NB4 (cell line): ENCODE measurements around the gene USP46.
A peak's percentile ranks its signal among the peaks of the same experiment; 100 is the strongest.

Experiments
- DNase-seq: peaks from one replicate; pipeline ENCODE4 v3.0.0; 2010; ENCODE audit warnings: low read depth
- H3K4me3 ChIP-seq: one replicate; pipeline ENCODE4 v1.5.1; 2011; ENCODE audit warnings: mild to moderate bottlenecking, low read depth, low read length, moderate library complexity
- MYC ChIP-seq: IDR thresholded peaks from 2 replicates; pipeline ENCODE4 v1.6.1; 2011; ENCODE audit warnings: low read depth, low read length
- POLR2A ChIP-seq: IDR thresholded peaks from 2 replicates; pipeline ENCODE4 v1.6.1; 2011; ENCODE audit warnings: mild to moderate bottlenecking; ENCODE audit not compliant: insufficient read length; ENCODE audit errors: extremely low read depth
- TF ChIP-seq, protein P1 (sequence below): IDR thresholded peaks from 2 replicates; pipeline ENCODE4 v1.6.1; 2011; ENCODE audit warnings: low read depth, low read length
- TF ChIP-seq, protein P2 (sequence below): IDR thresholded peaks from one replicate; pipeline ENCODE4 v1.5.1; 2012; ENCODE audit warnings: low read depth, low read length

USP46 gene

DNA sequence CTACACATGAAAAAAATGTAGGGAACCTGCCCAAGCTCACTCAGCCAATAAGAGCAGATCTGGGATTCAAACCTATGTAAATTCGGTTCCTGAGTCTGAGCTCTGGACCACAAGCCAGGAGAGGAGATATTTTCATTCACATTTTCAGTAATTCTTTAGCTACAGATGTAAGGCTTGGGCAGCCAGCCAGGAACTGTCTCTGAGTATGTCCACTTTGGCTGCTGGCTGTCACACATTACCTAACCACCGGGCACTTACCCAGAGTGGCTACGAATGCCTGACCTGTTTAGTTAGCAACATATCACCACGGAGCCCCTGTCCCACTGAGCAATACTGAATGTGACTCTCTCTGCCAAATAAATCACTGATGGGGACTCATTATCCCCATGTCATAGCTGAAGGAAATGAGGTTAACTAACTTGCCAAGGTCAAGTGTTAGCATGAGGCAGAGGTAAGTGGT lies 15.3 kb downstream of the USP46 start:
- no peak overlapping the region for H3K4me3 ChIP-seq
- no peak for DNase-seq
- no peak for TF ChIP-seq MYC
- TF ChIP-seq, protein P1, sequence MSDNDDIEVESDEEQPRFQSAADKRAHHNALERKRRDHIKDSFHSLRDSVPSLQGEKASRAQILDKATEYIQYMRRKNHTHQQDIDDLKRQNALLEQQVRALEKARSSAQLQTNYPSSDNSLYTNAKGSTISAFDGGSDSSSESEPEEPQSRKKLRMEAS: no peak
- TF ChIP-seq, protein P2, sequence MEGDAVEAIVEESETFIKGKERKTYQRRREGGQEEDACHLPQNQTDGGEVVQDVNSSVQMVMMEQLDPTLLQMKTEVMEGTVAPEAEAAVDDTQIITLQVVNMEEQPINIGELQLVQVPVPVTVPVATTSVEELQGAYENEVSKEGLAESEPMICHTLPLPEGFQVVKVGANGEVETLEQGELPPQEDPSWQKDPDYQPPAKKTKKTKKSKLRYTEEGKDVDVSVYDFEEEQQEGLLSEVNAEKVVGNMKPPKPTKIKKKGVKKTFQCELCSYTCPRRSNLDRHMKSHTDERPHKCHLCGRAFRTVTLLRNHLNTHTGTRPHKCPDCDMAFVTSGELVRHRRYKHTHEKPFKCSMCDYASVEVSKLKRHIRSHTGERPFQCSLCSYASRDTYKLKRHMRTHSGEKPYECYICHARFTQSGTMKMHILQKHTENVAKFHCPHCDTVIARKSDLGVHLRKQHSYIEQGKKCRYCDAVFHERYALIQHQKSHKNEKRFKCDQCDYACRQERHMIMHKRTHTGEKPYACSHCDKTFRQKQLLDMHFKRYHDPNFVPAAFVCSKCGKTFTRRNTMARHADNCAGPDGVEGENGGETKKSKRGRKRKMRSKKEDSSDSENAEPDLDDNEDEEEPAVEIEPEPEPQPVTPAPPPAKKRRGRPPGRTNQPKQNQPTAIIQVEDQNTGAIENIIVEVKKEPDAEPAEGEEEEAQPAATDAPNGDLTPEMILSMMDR: no peak
- no peak for TF ChIP-seq POLR2A

DNA sequence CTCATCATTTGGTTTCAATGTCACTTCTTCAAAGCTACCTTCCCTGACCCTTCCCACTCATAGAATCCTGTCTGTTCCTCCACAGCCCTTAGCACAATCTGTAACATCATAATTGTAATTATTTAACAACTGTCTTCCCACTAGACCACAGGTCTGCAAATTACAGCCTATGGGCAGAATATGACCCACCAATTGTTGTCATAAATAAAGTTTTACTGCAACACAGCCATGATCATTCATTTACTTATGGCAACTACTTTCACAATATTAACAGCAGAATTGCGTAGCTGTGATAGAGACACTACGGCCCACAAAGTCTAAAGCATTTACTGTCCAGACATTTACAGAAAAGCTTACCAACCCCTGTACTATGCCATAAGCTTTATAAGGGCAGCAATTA lies 15.9 kb downstream of the USP46 start:
- no peak overlapping the region for H3K4me3 ChIP-seq
- DNase-seq: no peak
- TF ChIP-seq POLR2A (no peak), MYC (no peak)
- TF ChIP-seq, protein P2: no peak
- TF ChIP-seq, protein P1: no peak

DNA sequence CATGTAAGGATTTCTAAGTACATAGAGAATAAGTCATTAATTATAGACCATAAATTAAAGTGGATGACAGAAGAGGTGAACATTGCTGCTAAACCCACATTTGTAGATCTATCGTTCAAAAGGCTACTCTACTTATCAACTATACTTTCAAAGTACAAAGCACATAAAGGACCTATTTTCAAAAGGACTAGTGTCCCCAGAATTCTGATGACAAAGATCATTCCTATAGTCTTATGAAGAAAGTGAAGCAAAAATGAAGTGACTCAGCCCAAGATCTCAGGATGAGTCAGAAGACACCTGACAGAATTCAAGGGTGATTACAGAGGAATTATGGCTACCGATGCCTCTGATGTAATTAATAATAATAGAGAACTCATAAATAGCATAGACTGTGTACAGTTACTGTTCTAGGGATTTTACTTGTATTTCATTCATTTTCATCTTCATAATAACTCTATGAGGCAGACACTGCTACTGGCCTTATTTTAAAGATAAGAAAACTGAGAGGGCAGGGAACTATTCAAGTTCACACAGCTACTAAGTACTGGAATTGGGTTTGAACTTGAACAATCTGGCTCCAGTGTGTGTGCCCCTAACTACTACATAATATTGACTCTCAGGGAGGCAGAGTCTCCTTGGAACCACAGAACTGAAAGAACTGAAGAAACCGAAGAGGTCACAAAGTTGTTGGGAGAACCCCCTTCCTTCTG lies 17.1 kb downstream of the USP46 start:
- DNase-seq: no peak

DNA sequence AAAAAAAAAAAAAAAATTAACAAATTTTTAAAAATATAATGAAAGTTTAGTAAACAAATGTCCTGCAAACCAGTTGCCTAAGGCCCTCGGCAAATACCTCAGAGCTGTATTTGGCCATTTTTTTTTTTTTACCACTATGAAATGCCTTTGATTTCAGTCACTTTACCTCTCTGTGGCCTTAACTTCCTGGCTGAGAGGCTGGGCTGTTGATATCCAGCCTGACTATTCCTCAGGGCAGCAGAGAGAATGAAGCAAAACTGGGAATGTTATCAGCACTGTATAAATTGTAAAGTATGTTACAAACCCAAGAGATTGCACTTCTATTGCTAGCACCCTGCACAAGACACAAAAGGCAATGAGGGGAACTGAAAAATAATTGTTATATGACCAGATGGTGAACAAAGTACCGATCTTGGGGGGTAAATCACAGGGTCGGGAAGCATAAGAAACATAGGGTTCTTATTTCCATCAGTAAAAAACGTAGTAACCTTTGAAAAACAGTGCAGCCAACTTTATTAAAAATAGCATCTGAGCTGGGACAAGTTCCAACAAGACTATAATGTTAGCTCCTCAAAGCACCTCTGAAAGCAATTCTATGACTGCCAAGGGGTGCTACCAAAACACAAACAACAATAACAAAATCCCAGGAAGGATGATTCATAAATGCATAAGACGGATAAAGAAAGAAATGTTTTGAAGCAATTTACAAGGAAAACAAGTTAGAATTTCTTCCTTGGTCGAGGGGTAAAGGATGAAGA lies 18.1 kb downstream of the USP46 start:
- no peak overlapping the region for H3K4me3 ChIP-seq
- TF ChIP-seq, protein P2: no peak
- TF ChIP-seq, protein P1: no peak
- TF ChIP-seq MYC: no peak
- DNase-seq: no peak

More for the DNA sequence above, 17.1 kb downstream of the USP46 start:
- no peak overlapping the region for H3K4me3 ChIP-seq
- TF ChIP-seq, protein P1: no peak
- TF ChIP-seq POLR2A (no peak), MYC (no peak)
- TF ChIP-seq, protein P2: no peak

DNA sequence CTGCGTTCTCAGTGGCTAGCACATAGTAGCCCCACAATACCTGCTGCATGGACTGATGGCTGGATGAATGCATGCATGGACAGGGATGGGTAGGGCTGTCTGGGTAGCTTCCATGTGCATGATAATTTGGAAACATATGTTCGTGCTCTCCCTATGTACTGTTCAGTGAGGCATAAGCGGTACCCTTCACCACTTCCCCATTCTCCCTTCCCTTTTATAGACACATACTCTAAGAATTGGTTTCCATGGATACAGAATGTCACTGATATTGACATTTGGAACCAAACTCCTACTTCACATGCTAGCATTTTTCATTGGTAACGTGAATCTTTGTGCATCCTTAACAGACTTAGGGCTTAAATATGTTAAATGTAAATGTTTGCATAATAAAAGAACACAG lies 20.4 kb downstream of the USP46 start:
- H3K4me3 ChIP-seq: no peak overlapping the region
- peak; percentile 58 for DNase-seq
- TF ChIP-seq MYC (no peak), POLR2A (no peak)
- TF ChIP-seq, protein P2: no peak
- TF ChIP-seq, protein P1: no peak
